Lower leg skin (tissue), 3 donors: Measurements from ENCODE around the gene SLC9A9.

ENCODE experiments used
- POLR2A ChIP-seq, 2 donors: fragments of 450-650 bp; IDR thresholded peaks; one replicate each; pipeline ENCODE4 v1.6.1; 2016 to 2017; ENCODE audit warnings: antibody characterized with exemption in 2 of 2, mild to moderate bottlenecking in 1 of 2, moderate library complexity in 1 of 2
- TF ChIP-seq, protein P1 (sequence below), 3 donors: fragments of 450-650 bp; IDR thresholded peaks; one replicate each; pipeline ENCODE4 v1.5.1; 2016; ENCODE audit warnings: antibody characterized with exemption in 3 of 3, mild to moderate bottlenecking in 3 of 3, moderate library complexity in 2 of 3

DNA sequence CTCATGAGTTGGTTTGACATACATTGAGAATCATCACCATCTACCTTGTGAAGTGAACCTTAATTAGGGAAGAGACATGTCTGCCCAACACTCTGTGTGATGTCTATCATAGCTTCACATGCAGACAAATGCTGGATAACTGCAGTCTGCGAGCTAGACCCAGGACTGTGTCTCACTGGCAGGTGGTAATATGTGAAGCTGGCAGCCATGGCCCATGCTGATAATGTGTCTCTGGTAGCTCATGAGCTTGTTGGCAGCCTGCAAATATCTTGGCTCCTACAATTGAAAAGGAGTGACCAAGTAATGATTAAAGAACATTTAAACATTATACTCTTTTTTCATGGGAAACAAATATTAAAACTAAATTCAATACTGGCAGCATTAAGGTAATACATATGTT is 493.9 kb downstream of the SLC9A9 start:
- TF ChIP-seq, protein P1, sequence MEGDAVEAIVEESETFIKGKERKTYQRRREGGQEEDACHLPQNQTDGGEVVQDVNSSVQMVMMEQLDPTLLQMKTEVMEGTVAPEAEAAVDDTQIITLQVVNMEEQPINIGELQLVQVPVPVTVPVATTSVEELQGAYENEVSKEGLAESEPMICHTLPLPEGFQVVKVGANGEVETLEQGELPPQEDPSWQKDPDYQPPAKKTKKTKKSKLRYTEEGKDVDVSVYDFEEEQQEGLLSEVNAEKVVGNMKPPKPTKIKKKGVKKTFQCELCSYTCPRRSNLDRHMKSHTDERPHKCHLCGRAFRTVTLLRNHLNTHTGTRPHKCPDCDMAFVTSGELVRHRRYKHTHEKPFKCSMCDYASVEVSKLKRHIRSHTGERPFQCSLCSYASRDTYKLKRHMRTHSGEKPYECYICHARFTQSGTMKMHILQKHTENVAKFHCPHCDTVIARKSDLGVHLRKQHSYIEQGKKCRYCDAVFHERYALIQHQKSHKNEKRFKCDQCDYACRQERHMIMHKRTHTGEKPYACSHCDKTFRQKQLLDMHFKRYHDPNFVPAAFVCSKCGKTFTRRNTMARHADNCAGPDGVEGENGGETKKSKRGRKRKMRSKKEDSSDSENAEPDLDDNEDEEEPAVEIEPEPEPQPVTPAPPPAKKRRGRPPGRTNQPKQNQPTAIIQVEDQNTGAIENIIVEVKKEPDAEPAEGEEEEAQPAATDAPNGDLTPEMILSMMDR (IDR thresholded peaks at IDR 0.05) = no peak
- no peak for TF ChIP-seq POLR2A (IDR thresholded peaks at IDR 0.05)
